Peyer's patch (tissue), 4 donors: ENCODE results near the gene CD96. TPM values are rescaled to one million over a fixed set of nuclear protein-coding genes. Genes with fewer than 3 reads are reported as not detected.

Experiments
- DNase-seq, 3 donors: peaks; one replicate each; pipeline ENCODE4 v3.0.0-alpha.2; 2017 to 2019
- H3K27ac ChIP-seq, 4 donors: fragments of 200-600 bp; sonication (generic); one replicate each; pipeline ENCODE4 v1.5.1; 2016 to 2019
- H3K27me3 ChIP-seq, 2 donors: fragments of 200-600 bp; sonication (generic); one replicate each; pipeline ENCODE4 v1.5.1; 2019
- H3K36me3 ChIP-seq, 3 donors: fragments of 200-600 bp; sonication (generic); one replicate each; pipeline ENCODE4 v1.5.1; 2016 to 2019
- H3K4me1 ChIP-seq, 4 donors: fragments of 200-600 bp; sonication (generic); one replicate each; pipeline ENCODE4 v1.5.1; 2016 to 2019
- H3K4me3 ChIP-seq, 4 donors: fragments of 200-600 bp; sonication (generic); 1 replicate in 3 of 4; 2 replicates in 1 of 4; pipeline ENCODE4 v1.5.1; 2016 to 2019; ENCODE audit warnings: mild to moderate bottlenecking in 1 of 4
- H3K9me3 ChIP-seq, 4 donors: fragments of 200-600 bp; sonication (generic); one replicate each; pipeline ENCODE4 v1.5.1; 2016 to 2019; ENCODE audit warnings: mild to moderate bottlenecking in 1 of 4
- CTCF ChIP-seq, 6 experiments: fragments of 450-650 bp in 4 of 6; fragments of 200-600 bp in 2 of 6; sonication (generic) in 1 of 6; IDR thresholded peaks; one replicate each; pipeline ENCODE4 v1.5.1; 2017 to 2019; ENCODE audit warnings: antibody characterized with exemption in 6 of 6, mild to moderate bottlenecking in 3 of 6, moderate library complexity in 1 of 6
- POLR2A ChIP-seq, 2 donors: fragments of 450-650 bp; IDR thresholded peaks; one replicate each; pipeline ENCODE4 v1.5.1; 2017; ENCODE audit warnings: antibody characterized with exemption in 2 of 2, mild to moderate bottlenecking in 2 of 2, moderate library complexity in 2 of 2
- total RNA-seq, 4 donors: library from RNA; depleted of rRNA; stranded (reverse); fragments of >200 nt; gene quantifications; one replicate each; pipeline ENCODE4 v1.1.0, GENCODE V29; 2016

Gene CD96
- total RNA-seq, 4 donors from 2014 or later: 4.3 to 15.7 (median 11.3) TPM

- no peaks in the 10 kb centered on the region for H3K36me3 ChIP-seq
- H3K27ac ChIP-seq: no peak overlapping the region
- DNase-seq: no peak
- no peaks in the 10 kb centered on the region for H3K27me3 ChIP-seq
- H3K4me3 ChIP-seq: no peak overlapping the region
- no peak for TF ChIP-seq CTCF (IDR thresholded peaks at IDR 0.05)
- H3K9me3 ChIP-seq: no peaks in the 10 kb centered on the region
- H3K4me1 ChIP-seq: no peaks in the 10 kb centered on the region
Measured at GRCh38 chr3:111607240-111607920, 65.4 kb downstream of the CD96 start.

- peak overlapping the region in 1 of 4 donors; percentile 53 for H3K27ac ChIP-seq
- TF ChIP-seq POLR2A (IDR thresholded peaks at IDR 0.05): no peak
- TF ChIP-seq CTCF (IDR thresholded peaks at IDR 0.05): no peak
- no peaks in the 10 kb centered on the region for H3K27me3 ChIP-seq
- H3K9me3 ChIP-seq: no peaks in the 10 kb centered on the region
- DNase-seq: no peak
- no peaks in the 10 kb centered on the region for H3K4me1 ChIP-seq
- no peak overlapping the region for H3K4me3 ChIP-seq
- H3K36me3 ChIP-seq: no peaks in the 10 kb centered on the region
Measured at GRCh38 chr3:111608383-111608782, 66.4 kb downstream of the CD96 start.

GRCh38 chr3:111609700-111610099, 67.7 kb downstream of the CD96 start:
- no peaks in the 10 kb centered on the region for H3K27me3 ChIP-seq
- TF ChIP-seq CTCF (IDR thresholded peaks at IDR 0.05) (no peak), POLR2A (IDR thresholded peaks at IDR 0.05) (no peak)
- H3K4me1 ChIP-seq: no peaks in the 10 kb centered on the region

GRCh38 chr3:111610189-111610588, 68.2 kb downstream of the CD96 start:
- Histone ChIP-seq H3K9me3 (no peaks in the 10 kb centered on the region), H3K27ac (peak overlapping the region; percentile 8 to 48 (median 34)), H3K36me3 (no peaks in the 10 kb centered on the region), H3K4me3 (no peak overlapping the region), H3K27me3 (no peaks in the 10 kb centered on the region), H3K4me1 (no peaks in the 10 kb centered on the region)
- DNase-seq: no peak
- TF ChIP-seq CTCF (IDR thresholded peaks at IDR 0.05) (no peak), POLR2A (IDR thresholded peaks at IDR 0.05) (no peak)

More at GRCh38 chr3:111609700-111610099, 67.7 kb downstream of the CD96 start:
- Histone ChIP-seq H3K27ac (peak overlapping the region; percentile 28 to 53 (median 44)), H3K9me3 (no peaks in the 10 kb centered on the region), H3K36me3 (no peaks in the 10 kb centered on the region), H3K4me3 (no peak overlapping the region)
- no peak for DNase-seq

GRCh38 chr3:111610612-111611054, 68.6 kb downstream of the CD96 start:
- Histone ChIP-seq H3K36me3 (no peaks in the 10 kb centered on the region), H3K9me3 (no peaks in the 10 kb centered on the region), H3K4me3 (no peak overlapping the region), H3K27ac (peak overlapping the region; percentile 8 to 48 (median 31)), H3K27me3 (no peaks in the 10 kb centered on the region), H3K4me1 (no peaks in the 10 kb centered on the region)
- DNase-seq: no peak
- no peak for TF ChIP-seq CTCF (IDR thresholded peaks at IDR 0.05)
- no peak for TF ChIP-seq POLR2A (IDR thresholded peaks at IDR 0.05)
